Lower lobe of right lung (tissue), 2 donors: ENCODE data around the gene ZFX. TPM values are rescaled to one million over a fixed set of nuclear protein-coding genes. Genes with fewer than 3 reads are reported as not detected.

Experiments
- ATAC-seq, 2 donors: fragments of 200-7000 bp; cut with Tn5 transposase; one replicate each; pipeline ENCODE4 v1.9.1; 2020 to 2022; ENCODE audit warnings: mild to moderate bottlenecking in 2 of 2, moderate library complexity in 2 of 2
- DNase-seq: peaks from one replicate; pipeline ENCODE4 v3.0.0-alpha.2; 2020
- H3K27ac ChIP-seq: fragments of 200-600 bp; one replicate; pipeline ENCODE4 v1.8.0; 2022
- H3K27me3 ChIP-seq: fragments of 200-600 bp; one replicate; pipeline ENCODE4 v1.8.0; 2022; ENCODE audit warnings: low read depth
- H3K36me3 ChIP-seq: fragments of 200-600 bp; one replicate; pipeline ENCODE4 v1.8.0; 2022; ENCODE audit warnings: mild to moderate bottlenecking
- H3K4me1 ChIP-seq: fragments of 200-600 bp; one replicate; pipeline ENCODE4 v1.8.0; 2022
- H3K4me3 ChIP-seq: fragments of 200-600 bp; one replicate; pipeline ENCODE4 v1.8.0; 2022; ENCODE audit warnings: mild to moderate bottlenecking
- H3K9me3 ChIP-seq: fragments of 200-600 bp; one replicate; pipeline ENCODE4 v1.8.0; 2022
- CTCF ChIP-seq: fragments of 200-600 bp; IDR thresholded peaks from one replicate; pipeline ENCODE4 v1.8.0; 2022; ENCODE audit warnings: antibody characterized with exemption, mild to moderate bottlenecking
- intact Hi-C: fragments of 100-400 bp; cut with DNase I; formaldehyde crosslinking; loops from one replicate; pipeline ENCODE4 v1.11.0; 2022
- total RNA-seq: library from RNA; stranded (reverse); fragmentation: NEBNext Ultra II Directional; extraction: Animal tissue kit (Norgen Biotek cat#: 25700); gene quantifications from one replicate; pipeline ENCODE4 v1.2.1, GENCODE V29; 2021
- donor health status: DM: no; HTN: yes; CAD: no; lungs with severe emphysema.

Gene ZFX
- total RNA-seq, 1 donor from 2014 or later, result 39.1 TPM

DNA sequence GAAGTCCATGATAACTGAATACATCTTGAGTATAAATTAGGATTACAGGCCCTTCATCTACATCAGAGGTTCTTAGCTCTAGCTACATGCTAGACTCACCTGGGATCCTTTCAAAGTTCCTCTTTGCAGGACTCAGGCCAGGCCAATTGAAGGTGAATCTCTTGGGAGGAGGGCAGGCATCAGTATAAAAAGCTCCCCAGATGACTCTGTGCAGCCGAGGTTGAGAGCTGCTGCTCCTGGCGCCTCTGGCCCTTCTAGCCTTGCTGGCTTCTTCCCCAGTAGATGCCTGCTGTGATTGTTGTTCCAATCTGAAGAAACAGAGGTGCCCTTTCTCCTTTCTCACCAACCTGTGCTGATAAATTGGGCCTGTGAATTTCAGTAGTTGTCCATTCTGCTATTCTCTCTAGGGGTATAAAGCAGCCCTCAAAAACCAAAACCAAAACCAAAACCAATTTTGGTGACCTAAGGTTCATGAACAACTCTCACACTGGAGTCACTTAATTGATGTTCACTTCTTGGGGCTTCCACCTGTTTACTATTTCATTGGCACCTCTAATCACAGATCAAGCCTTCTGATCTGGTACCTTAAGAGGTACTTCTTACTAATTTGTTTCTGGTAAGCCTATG, 85.7 kb downstream of the ZFX start:
- intact Hi-C loops, result no loop called here
- Histone ChIP-seq H3K9me3 (no peaks in the 10 kb centered on the region), H3K36me3 (no peaks in the 10 kb centered on the region), H3K4me3 (no peak overlapping the region), H3K27ac (no peak overlapping the region), H3K4me1 (no peaks in the 10 kb centered on the region), H3K27me3 (no peaks in the 10 kb centered on the region)
- no peak for TF ChIP-seq CTCF
- ATAC-seq (no peak), DNase-seq (no peak)

DNA sequence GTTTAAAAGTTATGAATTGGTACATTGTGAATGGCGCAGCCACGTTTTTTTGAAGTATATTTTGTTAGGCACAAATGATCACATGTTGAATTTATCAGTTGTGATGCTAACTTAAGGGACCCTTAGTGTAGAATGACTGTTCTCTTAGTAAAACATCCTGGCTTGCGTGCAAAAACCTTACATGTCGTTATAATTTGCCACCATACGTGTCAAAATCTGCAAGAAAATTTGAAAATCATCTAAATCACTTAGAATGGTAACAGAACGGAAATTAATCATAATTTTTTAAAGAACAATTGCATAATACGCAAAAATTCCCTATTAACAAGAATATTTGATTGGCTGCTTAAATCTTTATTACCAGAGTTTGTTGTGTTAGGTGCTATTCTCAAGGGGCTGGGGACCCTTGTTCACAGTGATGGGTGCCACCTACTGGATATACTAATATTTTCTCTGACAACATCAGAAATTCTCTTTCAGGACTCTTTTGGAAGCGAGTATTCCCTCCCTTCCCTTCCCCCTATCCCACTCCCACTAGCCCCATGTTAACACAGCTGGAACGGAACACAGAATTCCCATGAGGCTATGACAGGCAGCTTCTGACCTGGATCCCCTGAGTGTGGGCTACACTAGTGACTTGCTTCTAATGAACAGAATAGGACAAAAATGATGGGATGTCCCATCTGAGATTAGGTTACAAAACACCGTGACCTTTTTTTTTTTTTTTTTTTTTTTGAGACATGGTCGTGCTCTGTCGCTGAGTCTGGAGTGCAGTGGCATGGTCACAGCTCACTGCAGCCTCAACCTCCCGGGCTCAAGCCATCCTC, 92.5 kb downstream of the ZFX start:
- Histone ChIP-seq H3K9me3 (no peaks in the 10 kb centered on the region), H3K4me1 (no peaks in the 10 kb centered on the region), H3K27ac (no peak overlapping the region), H3K36me3 (no peaks in the 10 kb centered on the region), H3K27me3 (no peaks in the 10 kb centered on the region), H3K4me3 (no peak overlapping the region)
- DNase-seq (no peak), ATAC-seq (peak; percentile 51 to 72)
- TF ChIP-seq CTCF, result peak; percentile 33
- intact Hi-C loops, result loop anchor here (5.0 kb wide), 1 partner anchor 160 kb away; no protein-coding TSS in a partner anchor

DNA sequence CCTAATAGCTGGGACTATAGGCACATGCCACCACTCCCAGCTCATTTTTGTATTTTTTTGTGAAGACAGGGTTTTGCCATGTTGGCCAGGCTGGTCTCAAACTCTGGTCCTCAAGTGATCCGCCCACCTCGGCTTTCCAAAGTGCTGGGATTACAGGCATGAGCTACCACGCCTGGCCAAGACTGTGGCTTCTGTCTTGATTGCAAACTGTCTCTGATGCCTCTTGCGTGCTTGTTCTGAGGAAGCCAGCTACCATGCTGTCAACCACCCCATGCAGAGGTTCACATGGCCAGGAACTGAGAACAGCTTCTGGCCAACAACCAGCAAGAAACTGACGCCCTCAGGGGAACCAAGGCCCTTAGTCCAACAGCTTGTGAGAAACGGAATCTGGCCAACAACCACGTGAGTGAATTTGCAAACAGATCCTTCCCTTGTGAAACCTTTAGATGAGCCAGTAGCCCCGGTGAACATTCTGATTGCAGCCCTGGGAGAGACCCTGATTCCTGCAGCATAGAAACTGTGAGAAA, 93.2 kb downstream of the ZFX start:
- no peaks in the 10 kb centered on the region for H3K9me3 ChIP-seq
- no peak for TF ChIP-seq CTCF
- DNase-seq (no peak), ATAC-seq (peak; percentile 11 to 77)
- H3K27me3 ChIP-seq, result no peaks in the 10 kb centered on the region
- H3K27ac ChIP-seq, result no peak overlapping the region
- no peaks in the 10 kb centered on the region for H3K4me1 ChIP-seq
- intact Hi-C loops, result loop anchor here (5.0 kb wide), 1 partner anchor 160 kb away; no protein-coding TSS in a partner anchor
- H3K4me3 ChIP-seq, result no peak overlapping the region
- no peaks in the 10 kb centered on the region for H3K36me3 ChIP-seq

- Histone ChIP-seq H3K4me1 (no peaks in the 10 kb centered on the region), H3K27me3 (no peaks in the 10 kb centered on the region), H3K4me3 (no peak overlapping the region), H3K36me3 (no peaks in the 10 kb centered on the region), H3K27ac (no peak overlapping the region), H3K9me3 (no peaks in the 10 kb centered on the region)
- intact Hi-C loops, result loop anchor here (5.0 kb wide), 1 partner anchor 161 kb away; no protein-coding TSS in a partner anchor
- DNase-seq (no peak), ATAC-seq (no peak)
- TF ChIP-seq CTCF, result no peak
Measured at GRCh38 chrX:24243188-24243587, 93.7 kb downstream of the ZFX start.

GRCh38 chrX:24243692-24244091, 94.2 kb downstream of the ZFX start:
- H3K27ac ChIP-seq, result no peak overlapping the region
- no peaks in the 10 kb centered on the region for H3K4me1 ChIP-seq
- H3K9me3 ChIP-seq, result no peaks in the 10 kb centered on the region
- H3K27me3 ChIP-seq, result no peaks in the 10 kb centered on the region
- DNase-seq (no peak), ATAC-seq (no peak)
- no peaks in the 10 kb centered on the region for H3K36me3 ChIP-seq
- TF ChIP-seq CTCF, result no peak
- no peak overlapping the region for H3K4me3 ChIP-seq
- intact Hi-C loops, result loop anchor here (5.0 kb wide), 1 partner anchor 161 kb away; no protein-coding TSS in a partner anchor
